ENCODE results near the gene PSMG4. TPM values are rescaled to one million over a fixed set of nuclear protein-coding genes. Genes with fewer than 3 reads are reported as not detected.

PSMG4 gene
- total and polyA plus RNA-seq, 2 donors (not counting 3 experiments of a cell fraction or from before 2014, with no cell fraction given) = 31.4 to 46.0 TPM

- intact Hi-C loops (cut with micrococcal nuclease) (no loop called here), dilution Hi-C loops (cut with MboI; ENCODE audit: extremely low pct_ligation_motif_present, low sequenced_read_pairs) (loop anchor here (25.0 kb wide), 1 partner anchor 698 kb away; no protein-coding TSS in a partner anchor)
- Histone ChIP-seq H3K4me1 (ENCODE audit: control insufficient read depth, extremely low read depth, insufficient read depth, low read length) (peaks cover 6% of the 10 kb centered on the region), H3K27me3 (ENCODE audit: control insufficient read depth in 2 of 2, insufficient read depth in 2 of 2, low read length in 2 of 2) (no peaks in the 10 kb centered on the region), H4K20me1 (replicated peaks; ENCODE audit: control insufficient read depth, extremely low read depth, insufficient read depth, low read length) (no peaks in the 10 kb centered on the region), H3K4me3 (replicated peaks in 1 of 3; ENCODE audit: insufficient read depth in 1 of 3, low read depth in 1 of 3, low read length in 3 of 3) (no peak overlapping the region), H3K79me2 (ENCODE audit: control insufficient read depth, insufficient read depth, low read length) (no peaks in the 10 kb centered on the region), H3K27ac (ENCODE audit: insufficient read depth, low read depth, low read length) (no peak overlapping the region), H3K4me2 (ENCODE audit: insufficient read depth, low read length) (no peak overlapping the region), H3K36me3 (ENCODE audit: control insufficient read depth in 2 of 2, extremely low read depth in 1 of 2, insufficient read depth in 2 of 2, low read length in 2 of 2) (peaks cover 0 to 5% of the 10 kb centered on the region in 2 experiments), H3K9me3 (replicated peaks; ENCODE audit: control insufficient read depth, insufficient read depth, low read length) (no peaks in the 10 kb centered on the region), H2AFZ (ENCODE audit: low read depth, low read length) (no peak overlapping the region), H3K9me1 (replicated peaks; ENCODE audit: control insufficient read depth, extremely low read depth, insufficient read depth, low read length) (no peaks in the 10 kb centered on the region), H3K9ac (replicated peaks; ENCODE audit: extremely low read depth, insufficient read depth, low read length) (no peak overlapping the region)
- FAIRE-seq (no peak), DNase-seq (ENCODE audit: low read depth, low spot score) (no peak)
- no TSS peak for BruUV-seq (replicated peaks)
- CTCF ChIA-PET = interaction anchor here (1.2 kb wide), 1 partner anchor 121 kb away, joined by 3 read pairs; no protein-coding TSS in a partner anchor
- POLR2A ChIA-PET = interaction anchor here (0.5 to 0.7 kb wide), 2 partner anchors 142 to 1423 kb away, joined by 4 to 6 read pairs; no protein-coding TSS in a partner anchor
- TF ChIP-seq POLR2A (IDR thresholded peaks at IDR 0.05; ENCODE audit: low read depth, low read length) (no peak), EZH2 (IDR thresholded peaks at IDR 0.05; ENCODE audit: borderline replicate concordance, low read depth, low read length, severe bottlenecking) (no peak), JUN (IDR thresholded peaks at IDR 0.05; ENCODE audit: borderline replicate concordance, insufficient read depth, insufficient read length, low read depth) (no peak), MYC (IDR thresholded peaks at IDR 0.05; ENCODE audit: low read depth, low read length) (no peak), POLR2AphosphoS5 (IDR thresholded peaks at IDR 0.05; ENCODE audit: insufficient read depth, low read depth, low read length) (no peak), MAX (IDR thresholded peaks at IDR 0.05; ENCODE audit: insufficient read depth, insufficient read length) (no peak), FOS (IDR thresholded peaks at IDR 0.05; ENCODE audit: borderline replicate concordance, insufficient read depth, low read length) (no peak), CTCF (IDR thresholded peaks at IDR 0.05; ENCODE audit: extremely low read depth in 1 of 2, insufficient read depth in 1 of 2, low read depth in 1 of 2, low read length in 2 of 2) (no peak), GATA2 (IDR thresholded peaks at IDR 0.05; ENCODE audit: insufficient read depth, insufficient read length, low read depth, low read length) (no peak)
Observed at GRCh38 chr6:3289664-3290055, 30.9 kb downstream of the PSMG4 start.
